PFSK-1 (cell line): ENCODE data around the gene LYRM9.

Source experiments
- FOXP2 ChIP-seq: optimal IDR thresholded peaks from 2 replicates; pipeline ENCODE3; 2011; ENCODE audit warnings: borderline replicate concordance, control low read depth, inconsistent platforms; ENCODE audit not compliant: insufficient read depth; ENCODE audit errors: extremely low read length, extremely low read depth
- POLR2AphosphoS5 ChIP-seq: IDR thresholded peaks from 2 replicates; pipeline ENCODE4 v1.6.1; 2012; ENCODE audit warnings: low read depth, mild to moderate bottlenecking, control low read depth, low read length, moderate library complexity
- REST ChIP-seq, 2 experiments: IDR thresholded peaks; 2 replicates each; pipeline versions ENCODE4 v1.6.1 to v1.8.0; 2011 to 2012; ENCODE audit warnings: low read depth in 2 of 2, low read length in 2 of 2, control low read depth in 1 of 2, inconsistent platforms in 1 of 2, mild to moderate bottlenecking in 1 of 2, moderate library complexity in 1 of 2; ENCODE audit not compliant: insufficient read depth in 1 of 2
- SIN3A ChIP-seq: IDR thresholded peaks from 2 replicates; pipeline ENCODE4 v1.6.1; 2012; ENCODE audit warnings: mild to moderate bottlenecking, low read length, moderate library complexity, borderline replicate concordance; ENCODE audit not compliant: insufficient read depth
- TAF1 ChIP-seq: IDR thresholded peaks from 2 replicates; pipeline ENCODE4 v1.6.1; 2012; ENCODE audit warnings: low read length, control low read depth, borderline replicate concordance; ENCODE audit not compliant: insufficient read depth

Gene LYRM9

GRCh38 chr17:27888945-27889344, 4.2 kb downstream of the LYRM9 start:
- TF ChIP-seq SIN3A: no peak
- no peak for TF ChIP-seq POLR2AphosphoS5
- no peak for TF ChIP-seq REST (IDR thresholded peaks at IDR 0.05; ENCODE audit: insufficient read depth in 1 of 2, low read depth in 2 of 2, low read length in 2 of 2)

GRCh38 chr17:27888067-27888466, 5.1 kb downstream of the LYRM9 start:
- TF ChIP-seq FOXP2: no peak
- TF ChIP-seq POLR2AphosphoS5: no peak
- no peak for TF ChIP-seq TAF1

GRCh38 chr17:27882162-27882840, 10.9 kb downstream of the LYRM9 start:
- TF ChIP-seq SIN3A: no peak
- TF ChIP-seq REST (IDR thresholded peaks at IDR 0.05; ENCODE audit: insufficient read depth in 1 of 2, low read depth in 2 of 2, low read length in 2 of 2): no peak
- no peak for TF ChIP-seq TAF1
- TF ChIP-seq POLR2AphosphoS5: no peak

- no peak for TF ChIP-seq TAF1
- no peak for TF ChIP-seq POLR2AphosphoS5
- no peak for TF ChIP-seq FOXP2
- TF ChIP-seq REST (IDR thresholded peaks at IDR 0.05; ENCODE audit: insufficient read depth in 1 of 2, low read depth in 2 of 2, low read length in 2 of 2): no peak
- no peak for TF ChIP-seq SIN3A
Observed at GRCh38 chr17:27879987-27880608, 13.1 kb downstream of the LYRM9 start.

GRCh38 chr17:27878776-27879562, 14.2 kb downstream of the LYRM9 start:
- TF ChIP-seq TAF1 (no peak), FOXP2 (no peak), REST (IDR thresholded peaks at IDR 0.05; ENCODE audit: insufficient read depth in 1 of 2, low read depth in 2 of 2, low read length in 2 of 2) (no peak), POLR2AphosphoS5 (no peak), SIN3A (no peak)
